ENCODE data around the gene GMDS.

GMDS gene

DNA sequence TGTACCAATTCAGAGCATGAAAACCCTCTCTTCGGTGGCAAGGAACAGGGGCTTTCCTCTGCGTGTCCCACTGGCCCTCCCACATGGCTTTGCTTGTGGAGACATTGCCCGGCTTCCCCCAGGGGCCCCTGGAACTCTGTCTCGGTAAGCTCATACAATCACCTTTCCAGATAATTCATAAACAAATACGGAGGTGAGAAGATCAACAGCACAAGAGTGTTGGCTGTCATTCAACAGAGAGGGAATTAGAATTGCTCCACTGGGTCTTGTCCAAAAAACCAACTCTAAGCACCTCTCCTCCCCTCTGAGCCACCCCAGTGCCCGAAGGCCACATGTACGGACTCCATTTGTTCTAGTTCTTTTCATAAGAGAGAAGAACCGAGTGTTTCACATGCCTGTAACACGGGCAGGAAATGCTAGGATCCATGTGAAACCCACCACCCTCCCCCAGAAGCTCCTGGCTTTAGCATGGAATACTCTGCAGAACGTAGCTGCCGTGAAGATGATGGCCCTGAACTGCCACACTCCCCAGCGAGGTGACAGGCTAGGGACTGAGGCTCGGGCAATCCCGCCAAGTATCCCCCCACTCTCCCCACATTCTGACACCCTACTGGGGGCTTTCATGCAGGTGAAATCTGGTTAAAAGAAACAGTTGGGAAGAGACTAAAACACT lies 660.3 kb downstream of the GMDS start:
- Histone ChIP-seq H3K79me1 (ENCODE audit: low read length) (no peaks in the 10 kb centered on the region), H3K4me2 (ENCODE audit: low read length) (no peak overlapping the region), H3K36me3 (ENCODE audit: control insufficient read depth in 1 of 2, insufficient read depth in 2 of 2, low read length in 2 of 2) (no peaks in the 10 kb centered on the region), H2AK5ac (ENCODE audit: low read length) (no peak overlapping the region), H2AFZ (ENCODE audit: insufficient read depth, low read length, poor library complexity) (no peak overlapping the region), H2BK12ac (ENCODE audit: low read length) (no peak overlapping the region), H4K91ac (ENCODE audit: low read depth, low read length) (no peak overlapping the region), H4K8ac (ENCODE audit: low read depth, low read length) (no peak overlapping the region), H3K9ac (ENCODE audit: low read length) (no peak overlapping the region), H3K4me1 (ENCODE audit: control insufficient read depth in 1 of 2, insufficient read depth in 2 of 2, low read length in 2 of 2) (no peaks in the 10 kb centered on the region), H2BK120ac (ENCODE audit: insufficient read depth, low read length, poor library complexity) (no peak overlapping the region), H3K9me3 (ENCODE audit: insufficient read depth, low read depth, low read length) (peaks cover 3% of the 10 kb centered on the region), H3K27me3 (ENCODE audit: insufficient read depth, low read length) (no peaks in the 10 kb centered on the region), H3K18ac (ENCODE audit: low read length) (no peak overlapping the region), H4K12ac (ENCODE audit: low read depth, low read length) (no peak overlapping the region), H2BK5ac (ENCODE audit: low read depth, low read length, poor library complexity) (no peak overlapping the region), H3K27ac (ENCODE audit: low read depth, low read length) (no peak overlapping the region), H3K79me2 (ENCODE audit: control insufficient read depth, insufficient read depth, low read length, poor library complexity) (no peaks in the 10 kb centered on the region), H3K4ac (ENCODE audit: low read depth, low read length) (no peak overlapping the region), H3K4me3 (ENCODE audit: low read depth, low read length) (no peak overlapping the region), H3K14ac (ENCODE audit: low read length) (no peak overlapping the region), H3K23ac (ENCODE audit: low read length) (no peak overlapping the region)
- DNase-seq: no peak
- WGBS (ENCODE audit: extremely low coverage, insufficient coverage, insufficient read length): no CpG with 5 or more reads among the region's 14 CpGs

DNA sequence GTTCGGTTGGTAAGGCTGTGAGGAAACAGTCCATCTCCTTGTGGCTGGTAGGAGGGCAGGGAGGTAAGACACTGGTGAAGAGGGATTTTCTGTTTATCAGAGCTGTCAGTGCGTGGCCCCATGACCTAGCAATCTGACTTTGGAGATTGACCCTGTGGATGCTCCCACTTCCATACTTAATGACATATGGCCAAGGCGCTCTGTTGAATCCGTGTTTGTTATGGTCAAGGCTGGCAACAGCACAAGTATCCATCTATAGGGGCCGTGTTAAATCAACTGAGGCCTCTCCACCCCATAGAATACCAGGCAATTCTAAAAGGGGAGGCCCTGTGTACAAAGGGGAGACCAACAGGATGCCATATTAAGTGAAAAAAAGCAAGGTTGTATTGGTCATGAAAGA lies 661.3 kb downstream of the GMDS start:
- no peak overlapping the region for H3K18ac ChIP-seq (ENCODE audit: low read length)
- H3K79me2 ChIP-seq (ENCODE audit: control insufficient read depth, insufficient read depth, low read length, poor library complexity): no peaks in the 10 kb centered on the region
- H3K4me2 ChIP-seq (ENCODE audit: low read length): no peak overlapping the region
- H3K14ac ChIP-seq (ENCODE audit: low read length): no peak overlapping the region
- no peak overlapping the region for H3K23ac ChIP-seq (ENCODE audit: low read length)
- H3K36me3 ChIP-seq (ENCODE audit: control insufficient read depth in 1 of 2, insufficient read depth in 2 of 2, low read length in 2 of 2): no peaks in the 10 kb centered on the region
- H2BK12ac ChIP-seq (ENCODE audit: low read length): no peak overlapping the region
- H2AK5ac ChIP-seq (ENCODE audit: low read length): no peak overlapping the region
- peaks cover 3% of the 10 kb centered on the region for H3K9me3 ChIP-seq (ENCODE audit: insufficient read depth, low read depth, low read length)
- no peaks in the 10 kb centered on the region for H3K27me3 ChIP-seq (ENCODE audit: insufficient read depth, low read length)
- H2BK120ac ChIP-seq (ENCODE audit: insufficient read depth, low read length, poor library complexity): no peak overlapping the region
- WGBS (ENCODE audit: extremely low coverage, insufficient coverage, insufficient read length): no CpG with 5 or more reads among the region's 5 CpGs
- H3K9ac ChIP-seq (ENCODE audit: low read length): no peak overlapping the region
- no peaks in the 10 kb centered on the region for H3K4me1 ChIP-seq (ENCODE audit: control insufficient read depth in 1 of 2, insufficient read depth in 2 of 2, low read length in 2 of 2)
- DNase-seq: no peak
- H2AFZ ChIP-seq (ENCODE audit: insufficient read depth, low read length, poor library complexity): no peak overlapping the region
- no peaks in the 10 kb centered on the region for H3K79me1 ChIP-seq (ENCODE audit: low read length)
- no peak overlapping the region for H2BK5ac ChIP-seq (ENCODE audit: low read depth, low read length, poor library complexity)
- H3K4me3 ChIP-seq (ENCODE audit: low read depth, low read length): no peak overlapping the region
- H4K91ac ChIP-seq (ENCODE audit: low read depth, low read length): no peak overlapping the region
- no peak overlapping the region for H3K27ac ChIP-seq (ENCODE audit: low read depth, low read length)
- H3K4ac ChIP-seq (ENCODE audit: low read depth, low read length): no peak overlapping the region
- H4K8ac ChIP-seq (ENCODE audit: low read depth, low read length): no peak overlapping the region
- no peak overlapping the region for H4K12ac ChIP-seq (ENCODE audit: low read depth, low read length)

DNA sequence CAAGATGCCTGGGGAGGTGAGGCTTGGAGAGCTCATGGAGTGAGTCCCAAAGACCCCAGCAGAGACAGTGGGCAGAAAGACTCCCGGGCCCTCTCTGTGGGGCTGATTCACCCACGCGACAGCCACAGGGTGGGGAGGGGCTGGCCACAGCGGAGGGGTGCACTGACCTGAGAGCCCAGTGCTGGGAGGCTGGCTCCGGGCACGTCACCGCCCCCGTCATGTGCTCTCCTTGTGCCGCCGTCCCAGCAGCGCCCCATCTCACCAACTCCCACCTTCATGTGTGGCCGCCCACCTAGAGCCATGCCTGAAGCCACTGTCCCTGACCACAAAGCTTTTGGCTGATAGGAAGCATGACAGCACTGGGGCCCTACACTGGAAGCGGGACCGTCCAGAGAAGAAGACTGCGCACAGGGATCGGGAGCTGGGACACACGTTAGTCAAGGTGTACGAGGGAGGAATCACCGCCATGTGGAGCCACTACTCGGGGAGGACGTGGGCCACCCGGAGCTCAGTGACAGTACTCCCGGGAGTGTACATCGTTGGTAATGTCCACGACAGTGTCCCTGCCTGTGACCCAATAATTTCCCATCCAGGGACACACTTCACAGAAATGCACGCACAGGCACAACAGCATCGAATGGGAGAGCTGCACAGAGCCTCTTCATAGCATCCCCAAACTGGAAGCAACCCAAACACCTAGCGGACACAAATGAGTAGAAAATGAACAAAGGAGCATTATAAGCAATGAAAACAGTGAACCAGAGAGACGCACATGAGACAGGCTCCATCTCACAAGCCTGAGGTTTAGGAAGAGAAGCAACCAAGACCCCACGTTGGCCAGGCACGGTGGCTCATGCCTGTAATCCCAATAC lies 664.0 kb downstream of the GMDS start:
- no peaks in the 10 kb centered on the region for H3K4me1 ChIP-seq (ENCODE audit: control insufficient read depth in 1 of 2, insufficient read depth in 2 of 2, low read length in 2 of 2)
- H3K9ac ChIP-seq (ENCODE audit: low read length): no peak overlapping the region
- no peak overlapping the region for H3K4ac ChIP-seq (ENCODE audit: low read depth, low read length)
- peaks cover 1% of the 10 kb centered on the region for H3K9me3 ChIP-seq (ENCODE audit: insufficient read depth, low read depth, low read length)
- no peak overlapping the region for H2AK5ac ChIP-seq (ENCODE audit: low read length)
- no peak overlapping the region for H4K91ac ChIP-seq (ENCODE audit: low read depth, low read length)
- H3K4me3 ChIP-seq (ENCODE audit: low read depth, low read length): no peak overlapping the region
- no peak overlapping the region for H3K27ac ChIP-seq (ENCODE audit: low read depth, low read length)
- H2BK120ac ChIP-seq (ENCODE audit: insufficient read depth, low read length, poor library complexity): no peak overlapping the region
- H3K27me3 ChIP-seq (ENCODE audit: insufficient read depth, low read length): no peaks in the 10 kb centered on the region
- no peak overlapping the region for H3K14ac ChIP-seq (ENCODE audit: low read length)
- no peaks in the 10 kb centered on the region for H3K36me3 ChIP-seq (ENCODE audit: control insufficient read depth in 1 of 2, insufficient read depth in 2 of 2, low read length in 2 of 2)
- H3K79me1 ChIP-seq (ENCODE audit: low read length): no peaks in the 10 kb centered on the region
- no peak overlapping the region for H2AFZ ChIP-seq (ENCODE audit: insufficient read depth, low read length, poor library complexity)
- H3K79me2 ChIP-seq (ENCODE audit: control insufficient read depth, insufficient read depth, low read length, poor library complexity): no peaks in the 10 kb centered on the region
- H3K18ac ChIP-seq (ENCODE audit: low read length): no peak overlapping the region
- no peak overlapping the region for H3K4me2 ChIP-seq (ENCODE audit: low read length)
- WGBS (ENCODE audit: extremely low coverage, insufficient coverage, insufficient read length): no CpG with 5 or more reads among the region's 31 CpGs
- no peak for DNase-seq
- H2BK12ac ChIP-seq (ENCODE audit: low read length): no peak overlapping the region
- H2BK5ac ChIP-seq (ENCODE audit: low read depth, low read length, poor library complexity): no peak overlapping the region
- H3K23ac ChIP-seq (ENCODE audit: low read length): no peak overlapping the region
- no peak overlapping the region for H4K12ac ChIP-seq (ENCODE audit: low read depth, low read length)
- no peak overlapping the region for H4K8ac ChIP-seq (ENCODE audit: low read depth, low read length)

DNA sequence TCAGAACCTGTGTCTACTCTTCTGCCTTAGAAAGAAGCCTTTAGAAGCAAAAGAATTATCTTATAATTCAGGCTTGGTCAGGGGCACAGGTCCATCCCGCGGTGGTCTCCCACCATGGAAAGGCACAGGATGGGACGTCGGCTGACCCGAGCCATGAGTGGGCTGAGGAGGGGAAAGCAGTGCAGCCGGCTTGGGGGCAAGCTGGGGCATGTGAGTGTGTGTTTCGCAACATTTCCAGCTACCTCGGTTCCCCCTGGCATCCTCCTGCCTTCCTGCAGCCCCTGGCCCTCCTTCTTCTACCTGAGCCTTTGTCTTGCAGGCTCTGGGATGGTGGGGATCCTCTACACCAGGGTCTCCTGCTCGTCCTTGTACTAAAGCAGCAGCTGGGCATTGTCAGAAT lies 664.8 kb downstream of the GMDS start:
- Histone ChIP-seq H4K12ac (ENCODE audit: low read depth, low read length) (no peak overlapping the region), H4K91ac (ENCODE audit: low read depth, low read length) (no peak overlapping the region), H3K9me3 (ENCODE audit: insufficient read depth, low read depth, low read length) (peaks cover 1% of the 10 kb centered on the region), H3K4me3 (ENCODE audit: low read depth, low read length) (no peak overlapping the region), H3K79me2 (ENCODE audit: control insufficient read depth, insufficient read depth, low read length, poor library complexity) (no peaks in the 10 kb centered on the region), H2AK5ac (ENCODE audit: low read length) (no peak overlapping the region), H3K4me1 (ENCODE audit: control insufficient read depth in 1 of 2, insufficient read depth in 2 of 2, low read length in 2 of 2) (peaks cover 2% of the 10 kb centered on the region in 2 experiments), H3K4ac (ENCODE audit: low read depth, low read length) (no peak overlapping the region), H2AFZ (ENCODE audit: insufficient read depth, low read length, poor library complexity) (no peak overlapping the region), H3K79me1 (ENCODE audit: low read length) (no peaks in the 10 kb centered on the region), H3K36me3 (ENCODE audit: control insufficient read depth in 1 of 2, insufficient read depth in 2 of 2, low read length in 2 of 2) (no peaks in the 10 kb centered on the region), H3K4me2 (ENCODE audit: low read length) (no peak overlapping the region), H3K18ac (ENCODE audit: low read length) (no peak overlapping the region), H3K9ac (ENCODE audit: low read length) (no peak overlapping the region), H3K27ac (ENCODE audit: low read depth, low read length) (no peak overlapping the region), H2BK12ac (ENCODE audit: low read length) (no peak overlapping the region), H3K23ac (ENCODE audit: low read length) (no peak overlapping the region), H2BK120ac (ENCODE audit: insufficient read depth, low read length, poor library complexity) (no peak overlapping the region), H3K14ac (ENCODE audit: low read length) (no peak overlapping the region), H4K8ac (ENCODE audit: low read depth, low read length) (no peak overlapping the region), H3K27me3 (ENCODE audit: insufficient read depth, low read length) (no peaks in the 10 kb centered on the region), H2BK5ac (ENCODE audit: low read depth, low read length, poor library complexity) (no peak overlapping the region)
- no peak for DNase-seq
- WGBS (ENCODE audit: extremely low coverage, insufficient coverage, insufficient read length): no CpG with 5 or more reads among the region's 9 CpGs
